Right lobe of liver (tissue), 4 donors: ENCODE results near the gene PVALEF.

ENCODE experiments used
- CTCF ChIP-seq, 4 donors: fragments of 200-600 bp in 3 of 4; fragments of 450-650 bp in 1 of 4; IDR thresholded peaks; one replicate each; pipeline versions ENCODE4 v1.5.1 to v1.8.0; 2016 to 2022; ENCODE audit warnings: antibody characterized with exemption in 4 of 4, mild to moderate bottlenecking in 2 of 4
- POLR2A ChIP-seq: fragments of 450-650 bp; IDR thresholded peaks from one replicate; pipeline ENCODE4 v1.6.1; 2017; ENCODE audit warnings: antibody characterized with exemption, mild to moderate bottlenecking
- donor health status: DM: no; HTN: no; CAD: no.
- donor health status: DM: no; HTN: no; CAD: no.
- donor health status: DM: no; HTN: yes; CAD: no.

GRCh38 chr17:81189670-81190530 lies 24.6 kb downstream of the PVALEF start:
- no peak for TF ChIP-seq POLR2A
- TF ChIP-seq CTCF (IDR thresholded peaks at IDR 0.05) = peak in 1 of 4 donors; percentile 22
